ENCODE measurements around the gene INMT.

INMT gene

GRCh38 chr7:30745261-30745941, 6.5 kb upstream of the INMT start:
- no peak for DNase-seq (ENCODE audit: low spot score)
- TF ChIP-seq CTCF (IDR thresholded peaks at IDR 0.05): no peak
- Histone ChIP-seq H3K27ac (no peak overlapping the region), H3K4me3 (no peak overlapping the region)

- TF ChIP-seq CTCF (IDR thresholded peaks at IDR 0.05): no peak
- Histone ChIP-seq H3K4me3 (no peak overlapping the region), H3K27ac (peak overlapping the region; percentile 75 to 94)
- no peak for DNase-seq (ENCODE audit: low spot score)
Observed at GRCh38 chr7:30750010-30750409, 1.9 kb upstream of the INMT start.

- DNase-seq (ENCODE audit: low spot score): peak; percentile 92
- Histone ChIP-seq H3K4me3 (peak overlapping the region; percentile 71), H3K27ac (peak overlapping the region; percentile 75 to 94)
- no peak for TF ChIP-seq CTCF (IDR thresholded peaks at IDR 0.05)
Observed at GRCh38 chr7:30750683-30751650, 968 bp upstream of the INMT start.

GRCh38 chr7:30752484-30752883, 549 bp downstream of the INMT start:
- no peak for TF ChIP-seq CTCF (IDR thresholded peaks at IDR 0.05)
- DNase-seq (ENCODE audit: low spot score): no peak
- Histone ChIP-seq H3K27ac (peak overlapping the region; percentile 75 to 94), H3K4me3 (peak overlapping the region; percentile 71)

GRCh38 chr7:30752979-30753378, 1.0 kb downstream of the INMT start:
- no peak for TF ChIP-seq CTCF (IDR thresholded peaks at IDR 0.05)
- Histone ChIP-seq H3K4me3 (peak overlapping the region; percentile 71), H3K27ac (peak overlapping the region; percentile 75 to 94)
- DNase-seq (ENCODE audit: low spot score): peak; percentile 84

- TF ChIP-seq CTCF (IDR thresholded peaks at IDR 0.05): no peak
- Histone ChIP-seq H3K4me3 (peak overlapping the region; percentile 71), H3K27ac (peak overlapping the region; percentile 75 to 94)
- DNase-seq (ENCODE audit: low spot score): no peak
Observed at GRCh38 chr7:30754315-30754877, 2.5 kb downstream of the INMT start.

Data from coronary artery (tissue), 2 donors.